Activated T-cell treated with anti-CD3 and anti-CD28 coated beads, Interleukin-2, amount 50 U/mL, for 24 hours (primary cell): Measurements from ENCODE around the gene DOCK10.

ENCODE experiments used
- DNase-seq: peaks from one replicate; pipeline ENCODE4 v3.0.0-alpha.2; 2020
- H3K27ac Mint-ChIP-seq: 2 replicates; pipeline ENCODE4 v1.8.0; 2020; ENCODE audit warnings: mild to moderate bottlenecking, mixed read lengths
- H3K27me3 Mint-ChIP-seq: 2 replicates; pipeline ENCODE4 v1.8.0; 2020; ENCODE audit warnings: mixed read lengths
- H3K36me3 Mint-ChIP-seq: 2 replicates; pipeline ENCODE4 v1.8.0; 2020; ENCODE audit warnings: low read depth, mixed read lengths
- H3K4me1 Mint-ChIP-seq: 2 replicates; pipeline ENCODE4 v1.8.0; 2020; ENCODE audit warnings: low read depth, mixed read lengths
- H3K4me3 Mint-ChIP-seq: 2 replicates; pipeline ENCODE4 v1.8.0; 2020; ENCODE audit warnings: mild to moderate bottlenecking, moderate library complexity, mixed read lengths
- H3K9me3 Mint-ChIP-seq: 2 replicates; pipeline ENCODE4 v1.8.0; 2020; ENCODE audit warnings: mixed read lengths

Gene DOCK10

DNA sequence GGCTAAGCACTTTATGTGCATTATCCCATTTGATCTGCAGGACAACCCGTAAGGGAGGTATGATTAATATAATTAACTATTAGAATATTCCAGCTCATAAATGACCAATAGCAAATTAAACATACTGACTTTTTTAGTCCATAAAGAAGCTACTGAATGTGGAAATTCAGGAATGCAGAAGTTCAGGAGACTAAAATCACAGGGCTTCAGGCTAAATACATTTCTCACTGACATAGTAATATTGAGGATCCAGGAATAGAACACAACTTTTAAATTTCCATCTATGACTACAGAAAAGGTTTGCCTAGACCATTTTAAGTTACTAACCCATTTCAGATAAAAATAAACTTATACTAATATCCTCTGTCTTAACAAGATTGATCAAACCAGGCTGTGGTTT is 228.7 kb downstream of the DOCK10 start:
- Mint-ChIP-seq H3K36me3 (peaks cover 88% of the 10 kb centered on the region), H3K27me3 (no peaks in the 10 kb centered on the region)

DNA sequence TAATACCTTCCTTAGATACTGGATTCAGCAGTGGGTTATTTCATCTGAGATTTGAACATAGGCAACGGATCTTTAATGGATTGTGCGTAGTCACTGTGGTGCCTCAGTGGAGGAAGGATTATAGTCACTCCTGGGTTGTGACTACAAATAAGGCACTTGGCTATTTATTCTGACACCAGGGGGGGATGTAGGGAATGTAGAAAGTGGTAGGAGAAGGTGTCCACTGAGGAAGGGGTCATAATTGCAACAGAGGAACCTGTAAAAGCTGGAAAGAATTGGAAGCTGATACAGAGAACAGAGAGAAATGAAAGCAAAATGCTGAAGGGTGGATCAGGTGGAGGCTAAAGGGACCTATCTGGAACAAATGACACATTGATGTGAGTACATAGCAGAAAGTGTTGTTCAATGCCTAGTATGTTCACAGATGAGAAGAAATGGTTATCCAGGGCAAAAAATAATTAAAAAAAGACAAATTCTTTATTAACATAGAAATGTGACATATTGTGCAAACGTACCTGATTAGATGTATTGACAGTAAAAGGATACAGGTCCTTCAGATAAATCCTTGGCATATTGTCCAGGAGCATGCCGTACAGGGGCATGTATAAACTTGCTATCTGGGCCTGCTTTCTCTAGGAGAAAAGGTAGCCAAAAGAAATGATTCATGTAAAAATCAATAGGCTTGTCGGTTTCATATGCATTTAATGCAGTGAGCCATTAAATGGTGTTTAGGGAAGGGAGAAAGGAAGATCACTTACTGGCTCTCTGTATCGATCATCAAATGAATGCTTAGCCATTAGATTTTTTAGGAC is 234.9 kb downstream of the DOCK10 start:
- Mint-ChIP-seq H3K27ac (peak overlapping the region; percentile 66), H3K4me1 (no peaks in the 10 kb centered on the region), H3K27me3 (no peaks in the 10 kb centered on the region), H3K36me3 (peaks cover 88% of the 10 kb centered on the region), H3K4me3 (no peak overlapping the region), H3K9me3 (no peaks in the 10 kb centered on the region)
- no peak for DNase-seq

More for the DNA sequence above, 228.7 kb downstream of the DOCK10 start:
- peaks cover 9% of the 10 kb centered on the region for H3K4me1 Mint-ChIP-seq
- H3K27ac Mint-ChIP-seq = no peak overlapping the region
- H3K9me3 Mint-ChIP-seq = no peaks in the 10 kb centered on the region
- no peak for DNase-seq
- H3K4me3 Mint-ChIP-seq = no peak overlapping the region

DNA sequence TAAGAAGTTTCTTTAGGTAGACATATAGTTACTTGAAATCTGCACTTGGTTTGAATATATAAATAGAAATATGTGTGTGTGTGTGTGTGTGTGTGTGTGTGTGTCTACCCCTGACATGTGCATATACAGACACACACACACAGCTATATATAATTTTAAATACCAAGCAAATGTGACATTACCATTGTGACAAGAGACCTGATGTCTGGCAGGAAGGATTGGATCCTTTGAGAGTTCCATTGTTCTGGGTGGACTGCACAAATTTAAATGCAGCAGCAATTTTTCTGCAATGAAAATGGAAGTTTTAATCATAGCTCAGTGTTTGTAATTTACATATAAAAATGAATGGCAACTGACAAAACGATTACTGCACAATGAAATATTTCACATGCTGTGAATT is 238.3 kb downstream of the DOCK10 start:
- H3K27ac Mint-ChIP-seq = no peak overlapping the region
- H3K9me3 Mint-ChIP-seq = no peaks in the 10 kb centered on the region
- H3K4me3 Mint-ChIP-seq = no peak overlapping the region
- peaks cover 95% of the 10 kb centered on the region for H3K36me3 Mint-ChIP-seq
- no peaks in the 10 kb centered on the region for H3K4me1 Mint-ChIP-seq
- H3K27me3 Mint-ChIP-seq = no peaks in the 10 kb centered on the region
- DNase-seq = no peak

DNA sequence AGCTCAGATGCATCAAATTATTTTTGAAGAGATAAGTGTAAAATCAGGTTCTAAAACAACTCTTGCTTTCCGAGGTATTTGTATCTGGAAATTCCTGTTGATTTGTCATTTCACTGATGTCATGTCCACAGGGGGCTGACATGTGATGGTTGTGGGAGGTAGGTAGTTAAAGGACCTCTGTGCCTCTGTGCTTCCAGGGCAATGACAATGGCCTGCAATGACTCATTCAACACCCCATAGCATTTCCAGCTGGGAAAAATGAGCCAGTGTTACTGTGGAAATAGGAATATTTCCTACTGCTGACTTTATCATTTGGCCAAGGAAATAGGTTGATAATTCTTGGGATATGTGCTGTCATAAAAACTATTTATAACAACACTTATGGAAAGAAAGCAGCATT is 239.9 kb downstream of the DOCK10 start:
- Mint-ChIP-seq H3K27ac (peak overlapping the region; percentile 69), H3K4me1 (peaks cover 1% of the 10 kb centered on the region), H3K36me3 (peaks cover 95% of the 10 kb centered on the region), H3K27me3 (no peaks in the 10 kb centered on the region), H3K4me3 (no peak overlapping the region), H3K9me3 (no peaks in the 10 kb centered on the region)
- DNase-seq = no peak

DNA sequence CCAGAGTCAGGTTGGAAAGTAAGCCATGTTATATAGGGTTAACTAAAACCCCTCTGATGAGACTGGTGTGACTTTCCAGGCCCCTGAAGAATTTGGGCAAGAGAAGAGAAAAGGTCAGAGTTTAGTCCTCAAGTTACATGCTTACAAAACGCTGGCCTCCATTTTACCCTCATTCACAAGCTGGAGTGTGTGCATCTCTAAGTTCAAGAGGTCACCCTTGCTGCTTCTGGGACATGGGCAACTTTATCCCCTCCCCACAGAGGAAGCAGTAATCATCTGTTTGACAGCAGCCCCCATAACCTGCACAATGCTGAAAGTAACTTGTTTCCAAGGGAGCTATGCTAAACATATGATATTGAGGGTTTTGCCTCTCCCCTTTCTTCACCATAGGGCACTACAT is 240.9 kb downstream of the DOCK10 start:
- Mint-ChIP-seq H3K4me1 (peaks cover 1% of the 10 kb centered on the region), H3K9me3 (no peaks in the 10 kb centered on the region), H3K36me3 (peaks cover 96% of the 10 kb centered on the region), H3K27me3 (no peaks in the 10 kb centered on the region), H3K4me3 (no peak overlapping the region), H3K27ac (peak overlapping the region; percentile 52)
- no peak for DNase-seq

DNA sequence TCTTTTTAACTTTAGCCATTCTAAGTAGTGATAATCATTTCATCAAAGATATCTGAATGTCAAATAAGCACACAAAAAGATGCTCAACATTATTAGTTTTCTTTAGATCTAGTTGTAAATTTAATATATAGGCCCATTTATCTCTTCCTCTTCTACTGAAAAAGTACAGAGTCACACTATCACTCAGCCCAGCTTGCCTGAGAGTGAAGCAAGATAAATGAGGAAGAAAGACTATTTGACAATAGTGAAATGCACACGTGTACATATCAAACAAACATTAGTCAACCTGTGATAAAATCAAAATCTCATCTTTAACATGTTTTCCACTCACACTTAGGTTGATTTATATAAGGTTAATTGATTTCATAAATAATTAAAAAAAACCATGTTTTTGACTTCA is 242.6 kb downstream of the DOCK10 start:
- Mint-ChIP-seq H3K36me3 (peaks cover 96% of the 10 kb centered on the region), H3K27me3 (no peaks in the 10 kb centered on the region), H3K9me3 (no peaks in the 10 kb centered on the region), H3K27ac (peak overlapping the region; percentile 90), H3K4me1 (peaks cover 1% of the 10 kb centered on the region), H3K4me3 (no peak overlapping the region)
- no peak for DNase-seq

DNA sequence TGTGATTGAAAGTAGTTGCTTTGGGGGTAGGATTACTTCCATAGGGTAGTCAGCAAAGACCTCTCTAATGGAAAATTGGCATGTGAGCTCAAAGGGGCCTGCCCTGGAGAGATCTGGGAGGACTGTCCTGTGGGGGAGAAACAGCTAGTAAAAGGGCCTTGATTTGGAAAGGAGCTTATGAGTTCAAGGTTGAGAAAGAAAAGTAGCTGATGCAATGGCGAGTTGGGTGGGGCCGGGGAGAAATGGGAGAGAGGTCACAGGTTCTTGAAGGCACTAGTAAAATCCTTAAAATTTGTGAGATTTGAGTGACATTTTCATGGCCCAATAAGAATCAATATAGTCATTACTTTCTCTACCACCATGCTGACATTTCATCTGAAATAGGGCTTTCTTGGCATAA is 244.1 kb downstream of the DOCK10 start:
- DNase-seq = no peak
- H3K27me3 Mint-ChIP-seq = no peaks in the 10 kb centered on the region
- peaks cover 97% of the 10 kb centered on the region for H3K36me3 Mint-ChIP-seq
- peak overlapping the region; percentile 90 for H3K27ac Mint-ChIP-seq
- peaks cover 1% of the 10 kb centered on the region for H3K4me1 Mint-ChIP-seq
- no peak overlapping the region for H3K4me3 Mint-ChIP-seq
- H3K9me3 Mint-ChIP-seq = no peaks in the 10 kb centered on the region

DNA sequence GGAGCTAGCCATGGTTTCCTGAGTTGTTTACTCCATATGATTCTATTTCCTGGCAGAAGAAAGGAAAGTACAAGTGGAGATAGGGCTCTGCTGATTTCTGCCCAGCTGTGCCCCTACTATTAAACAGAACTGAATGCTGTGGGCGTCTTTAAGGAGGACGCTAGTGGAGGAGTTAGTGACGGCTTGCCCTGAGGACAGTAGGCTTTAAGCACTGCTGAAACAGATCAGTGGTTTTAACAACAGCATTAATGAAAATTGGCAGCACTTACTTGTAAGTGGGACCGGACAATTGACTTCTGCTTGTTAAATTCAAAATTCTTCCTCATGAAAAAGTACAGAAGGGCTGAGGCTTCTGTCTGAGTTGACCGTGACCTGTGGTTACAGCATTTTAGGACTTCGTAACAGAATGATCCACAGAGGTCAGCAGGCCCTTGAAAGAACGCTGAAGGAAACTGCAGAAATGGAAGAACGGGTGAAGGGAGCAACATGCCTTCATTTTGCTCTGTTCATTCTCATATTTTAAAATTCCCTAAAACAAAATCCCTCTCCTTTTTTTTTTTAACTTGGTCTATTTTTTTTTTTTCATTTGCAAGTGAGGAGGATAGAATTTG is 245.5 kb downstream of the DOCK10 start:
- peak overlapping the region; percentile 31 for H3K27ac Mint-ChIP-seq

DNA sequence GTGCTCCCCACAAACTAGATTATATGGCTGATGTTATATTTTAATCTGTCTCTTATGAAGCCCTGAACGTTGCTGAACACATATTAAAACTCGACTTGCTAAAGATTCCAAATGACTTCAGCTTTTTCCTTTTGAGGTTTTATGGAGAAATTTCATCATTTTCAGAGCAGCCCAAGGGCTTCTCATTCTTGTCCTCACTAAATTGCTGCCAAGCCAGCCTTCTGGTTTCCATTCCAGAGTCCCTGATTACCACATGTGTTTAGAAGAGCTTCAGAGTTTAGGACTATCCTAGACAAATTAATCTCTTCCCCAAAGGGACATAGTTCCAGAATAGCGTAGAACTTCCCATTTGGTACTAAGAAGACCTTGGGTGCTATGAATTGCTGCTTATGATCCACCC is 248.3 kb downstream of the DOCK10 start:
- Mint-ChIP-seq H3K9me3 (no peaks in the 10 kb centered on the region), H3K4me1 (peaks cover 1% of the 10 kb centered on the region), H3K4me3 (no peak overlapping the region), H3K27ac (peak overlapping the region; percentile 80), H3K27me3 (no peaks in the 10 kb centered on the region), H3K36me3 (peaks cover 88% of the 10 kb centered on the region)
- DNase-seq = no peak

More for the DNA sequence above, 245.5 kb downstream of the DOCK10 start:
- H3K9me3 Mint-ChIP-seq = no peaks in the 10 kb centered on the region
- no peak overlapping the region for H3K4me3 Mint-ChIP-seq
- no peak for DNase-seq
- peaks cover 90% of the 10 kb centered on the region for H3K36me3 Mint-ChIP-seq
- H3K27me3 Mint-ChIP-seq = no peaks in the 10 kb centered on the region
- peaks cover 1% of the 10 kb centered on the region for H3K4me1 Mint-ChIP-seq

DNA sequence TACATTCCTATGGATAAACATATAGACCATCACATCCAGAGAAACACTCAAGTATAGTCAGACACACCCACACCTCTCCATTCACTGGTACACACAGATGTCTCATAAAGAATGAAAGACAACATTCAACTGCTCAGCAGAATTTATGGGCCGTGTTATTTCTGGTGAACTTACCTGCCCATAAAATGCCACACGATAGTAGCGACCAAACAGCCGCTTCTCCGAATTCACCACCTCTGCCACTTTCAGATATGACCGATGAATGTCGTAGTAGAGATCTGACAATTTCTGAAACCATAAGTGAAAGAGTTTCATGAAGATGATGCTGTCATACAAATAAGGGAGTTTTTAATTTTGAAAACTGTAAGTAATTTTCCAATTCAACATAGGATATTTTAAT is 255.4 kb downstream of the DOCK10 start:
- no peak for DNase-seq
- peaks cover 14% of the 10 kb centered on the region for H3K4me1 Mint-ChIP-seq
- H3K27me3 Mint-ChIP-seq = no peaks in the 10 kb centered on the region
- peak overlapping the region; percentile 74 for H3K27ac Mint-ChIP-seq
- no peak overlapping the region for H3K4me3 Mint-ChIP-seq
- peaks cover 90% of the 10 kb centered on the region for H3K36me3 Mint-ChIP-seq
- H3K9me3 Mint-ChIP-seq = no peaks in the 10 kb centered on the region

DNA sequence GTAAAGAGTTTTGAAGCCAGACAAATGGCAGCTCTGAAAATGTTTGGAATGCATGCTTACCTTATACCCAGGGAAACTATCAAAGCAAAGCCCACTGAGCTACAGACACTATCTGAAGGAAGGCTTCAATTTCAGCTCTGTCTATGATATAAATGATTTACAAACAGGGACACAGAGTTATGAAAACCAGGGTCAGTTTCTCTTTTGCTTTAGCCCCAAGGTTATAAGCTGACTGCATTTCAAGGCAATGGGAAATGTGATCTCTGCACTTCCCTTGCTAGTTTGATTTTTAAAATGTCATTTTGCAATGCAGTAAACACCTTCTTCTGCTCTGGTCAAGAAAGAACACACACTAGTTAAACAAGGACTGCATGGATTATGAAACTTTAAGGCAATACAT is 260.9 kb downstream of the DOCK10 start:
- peak overlapping the region; percentile 45 for H3K27ac Mint-ChIP-seq
- H3K27me3 Mint-ChIP-seq = no peaks in the 10 kb centered on the region
- no peak for DNase-seq
- peaks cover 88% of the 10 kb centered on the region for H3K36me3 Mint-ChIP-seq
- no peaks in the 10 kb centered on the region for H3K9me3 Mint-ChIP-seq
- H3K4me3 Mint-ChIP-seq = no peak overlapping the region
- H3K4me1 Mint-ChIP-seq = peaks cover 11% of the 10 kb centered on the region

DNA sequence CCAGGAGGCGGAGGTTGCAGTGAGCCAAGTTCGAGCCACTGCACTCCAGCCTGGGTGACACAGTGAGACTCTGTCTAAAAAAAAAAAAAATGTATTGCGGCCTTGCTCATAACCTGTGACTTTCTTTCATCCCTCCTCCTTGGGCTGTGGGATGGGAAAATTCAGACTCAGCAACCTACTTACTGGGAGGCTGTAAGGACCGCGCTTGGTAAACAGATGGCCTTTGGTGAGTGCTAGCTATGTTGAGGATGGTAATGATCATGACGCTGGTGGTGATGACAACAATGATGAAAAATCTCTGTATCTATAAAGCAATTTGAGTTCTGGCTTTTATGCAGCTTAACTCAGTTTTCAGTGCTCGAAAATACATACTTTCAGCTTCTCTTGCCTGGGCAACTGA is 261.4 kb downstream of the DOCK10 start:
- H3K27ac Mint-ChIP-seq = peak overlapping the region; percentile 75
- H3K9me3 Mint-ChIP-seq = no peaks in the 10 kb centered on the region
- H3K27me3 Mint-ChIP-seq = no peaks in the 10 kb centered on the region
- no peak overlapping the region for H3K4me3 Mint-ChIP-seq
- peaks cover 89% of the 10 kb centered on the region for H3K36me3 Mint-ChIP-seq
- no peak for DNase-seq
- peaks cover 9% of the 10 kb centered on the region for H3K4me1 Mint-ChIP-seq

DNA sequence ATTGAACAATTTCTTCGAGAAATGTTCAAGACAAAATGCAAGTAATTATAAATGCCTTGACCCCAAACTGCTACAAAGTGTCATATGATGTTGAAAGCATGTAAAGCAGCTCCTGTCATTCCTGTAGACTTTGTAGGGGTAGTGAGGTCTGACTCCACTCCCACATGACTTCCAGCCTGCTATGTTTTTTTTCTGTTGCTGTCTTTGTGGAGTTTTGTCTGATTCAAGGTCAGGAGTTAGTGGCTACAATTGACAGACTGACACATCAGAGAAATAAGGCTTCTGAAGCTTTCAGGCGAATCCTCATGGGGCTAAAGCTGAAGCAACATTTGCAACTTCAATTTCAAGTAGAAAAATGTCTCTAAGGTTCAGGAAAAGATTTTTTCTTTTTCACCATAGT is 262.2 kb downstream of the DOCK10 start:
- peaks cover 87% of the 10 kb centered on the region for H3K36me3 Mint-ChIP-seq
- no peak for DNase-seq
- no peaks in the 10 kb centered on the region for H3K27me3 Mint-ChIP-seq
- peak overlapping the region; percentile 71 for H3K27ac Mint-ChIP-seq
- no peaks in the 10 kb centered on the region for H3K9me3 Mint-ChIP-seq
- H3K4me1 Mint-ChIP-seq = peaks cover 9% of the 10 kb centered on the region
- H3K4me3 Mint-ChIP-seq = no peak overlapping the region

DNA sequence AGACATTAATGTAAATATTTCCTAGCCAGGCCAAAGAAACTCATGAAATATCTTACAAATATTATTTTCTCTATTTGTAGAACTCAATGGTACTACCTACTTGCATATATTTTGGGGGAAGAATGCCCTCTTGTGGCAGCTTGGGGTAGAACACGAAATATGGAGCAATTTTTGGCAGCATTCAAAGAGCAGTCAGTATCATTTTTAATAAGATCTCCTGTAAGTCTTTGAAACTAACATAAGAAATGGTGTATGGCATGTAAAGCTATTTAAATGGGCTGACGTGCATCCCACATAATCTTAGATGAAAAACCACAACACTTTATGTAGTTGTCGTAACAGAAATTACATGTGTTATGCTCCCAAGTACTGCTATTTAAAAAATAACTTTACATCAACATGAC is 263.8 kb downstream of the DOCK10 start:
- H3K4me3 Mint-ChIP-seq = no peak overlapping the region
- peaks cover 87% of the 10 kb centered on the region for H3K36me3 Mint-ChIP-seq
- no peaks in the 10 kb centered on the region for H3K27me3 Mint-ChIP-seq
- H3K4me1 Mint-ChIP-seq = peaks cover 9% of the 10 kb centered on the region
- no peaks in the 10 kb centered on the region for H3K9me3 Mint-ChIP-seq
- DNase-seq = peak; percentile 57
- H3K27ac Mint-ChIP-seq = peak overlapping the region; percentile 52

DNA sequence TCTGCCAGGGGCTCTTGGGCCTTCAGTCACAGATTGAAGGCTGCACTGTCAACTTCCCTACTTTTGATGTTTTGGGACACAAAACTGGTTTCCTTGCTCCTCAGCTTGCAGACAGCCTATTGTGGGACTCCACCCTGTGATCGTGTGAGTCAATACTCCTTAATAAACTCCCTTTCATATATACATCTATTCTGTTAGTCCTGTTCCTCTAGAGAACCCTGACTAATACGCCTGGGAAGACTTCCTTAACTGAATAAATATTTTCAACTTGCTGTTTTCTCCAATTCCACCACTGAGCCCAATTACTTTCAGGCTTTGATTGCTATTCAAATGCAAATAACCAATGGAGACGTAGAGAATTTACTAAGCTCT is 264.7 kb downstream of the DOCK10 start:
- Mint-ChIP-seq H3K27me3 (no peaks in the 10 kb centered on the region), H3K27ac (peak overlapping the region; percentile 10), H3K4me1 (peaks cover 9% of the 10 kb centered on the region), H3K4me3 (no peak overlapping the region), H3K9me3 (no peaks in the 10 kb centered on the region), H3K36me3 (peaks cover 88% of the 10 kb centered on the region)
- DNase-seq = no peak
